HG02884 (cell line): ENCODE measurements around the gene PPP1R9A.

Experiments
- ATAC-seq: cut with Tn5 transposase; IDR thresholded peaks from one replicate; pipeline ENCODE4 v1.9.1; 2021; ENCODE audit warnings: mild to moderate bottlenecking, moderate library complexity; ENCODE audit not compliant: unreplicated experiment

The PPP1R9A gene

GRCh38 chr7:95342029-95342428, 434.6 kb downstream of the PPP1R9A start:
- no peak for ATAC-seq

- no peak for ATAC-seq
Observed at GRCh38 chr7:95342642-95343307, 435.4 kb downstream of the PPP1R9A start.
